Muscle layer of duodenum (tissue), 2 donors: ENCODE measurements around the gene RELA.
"Not testable (repeated sequence)": the region's sequence is repeated elsewhere in the genome, so short reads cannot be mapped to it uniquely, and the experiment has no call there.

Experiments
- H3K27ac ChIP-seq: one replicate; pipeline ENCODE4 v1.7.0; 2013; ENCODE audit warnings: mild to moderate bottlenecking, low read length
- H3K27me3 ChIP-seq: one replicate; pipeline ENCODE4 v1.7.0; 2013; ENCODE audit warnings: low read depth, mild to moderate bottlenecking, control low read depth, low read length
- H3K36me3 ChIP-seq, 2 donors: one replicate each; pipeline ENCODE4 v1.7.0; 2013; ENCODE audit warnings: low read length in 2 of 2, control low read depth in 1 of 2, mild to moderate bottlenecking in 1 of 2; ENCODE audit not compliant: insufficient read depth in 2 of 2, control insufficient read depth in 1 of 2
- H3K4me1 ChIP-seq, 2 donors: one replicate each; pipeline ENCODE4 v1.7.0; 2013; ENCODE audit warnings: low read length in 2 of 2, mild to moderate bottlenecking in 2 of 2, control low read depth in 1 of 2, moderate library complexity in 1 of 2; ENCODE audit not compliant: insufficient read depth in 2 of 2, control insufficient read depth in 1 of 2
- H3K4me3 ChIP-seq, 2 donors: one replicate each; pipeline ENCODE4 v1.7.0; 2013; ENCODE audit warnings: low read length in 2 of 2, low read depth in 1 of 2, mild to moderate bottlenecking in 1 of 2
- H3K9me3 ChIP-seq, 2 donors: one replicate each; pipeline ENCODE4 v1.7.0; 2013; ENCODE audit warnings: low read length in 2 of 2, control low read depth in 1 of 2, mild to moderate bottlenecking in 1 of 2; ENCODE audit not compliant: control insufficient read depth in 1 of 2
- donor health status: healthy.

Gene RELA

GRCh38 chr11:65662799-65663638, at the start of gene RELA:
RELA (minus strand) TSS chr11:65662916; CDS start chr11:65662832, 84 bp downstream.
- H3K4me1 ChIP-seq = peaks cover 9 to 15% of the 10 kb centered on the region in 2 donors
- no peaks in the 10 kb centered on the region for H3K9me3 ChIP-seq
- no peaks in the 10 kb centered on the region for H3K27me3 ChIP-seq
- peak within 1 kb of the TSS; percentile 86 to 99 for H3K4me3 ChIP-seq
- peaks cover 29 to 36% of the 10 kb centered on the region in 2 donors for H3K36me3 ChIP-seq
- H3K27ac ChIP-seq = peak within 1 kb of the TSS; percentile 98

- peaks cover 0 to 14% of the 10 kb centered on the region in 2 donors for H3K4me1 ChIP-seq
- H3K27ac ChIP-seq = peak within 1 kb of the TSS; percentile 95
- peak within 1 kb of the TSS; percentile 67 to 84 for H3K4me3 ChIP-seq
These were observed 49.3 kb upstream of the RELA start, which contains the start of gene KAT5 for GRCh38 chr11:65711785-65712632. KAT5 (plus strand) TSS chr11:65712252; CDS start chr11:65712268, 16 bp downstream.

GRCh38 chr11:65710421-65710820, 47.7 kb upstream of the RELA start:
- H3K4me1 ChIP-seq = peaks cover 0 to 18% of the 10 kb centered on the region in 2 donors
- H3K4me3 ChIP-seq = no peak overlapping the region
- peaks cover 17 to 27% of the 10 kb centered on the region in 2 donors for H3K36me3 ChIP-seq
- H3K9me3 ChIP-seq = no peaks in the 10 kb centered on the region
- no peaks in the 10 kb centered on the region for H3K27me3 ChIP-seq
- no peak overlapping the region for H3K27ac ChIP-seq

More at GRCh38 chr11:65711785-65712632, 49.3 kb upstream of the RELA start, which contains the start of gene KAT5:
- peaks cover 30 to 41% of the 10 kb centered on the region in 2 donors for H3K36me3 ChIP-seq
- H3K9me3 ChIP-seq = no peaks in the 10 kb centered on the region
- H3K27me3 ChIP-seq = no peaks in the 10 kb centered on the region

GRCh38 chr11:65709661-65710060, 46.9 kb upstream of the RELA start:
- Histone ChIP-seq H3K4me3 (no peak overlapping the region), H3K9me3 (no peaks in the 10 kb centered on the region), H3K27ac (no peak overlapping the region), H3K36me3 (peaks cover 10 to 21% of the 10 kb centered on the region in 2 donors), H3K4me1 (peaks cover 0 to 18% of the 10 kb centered on the region in 2 donors), H3K27me3 (no peaks in the 10 kb centered on the region)

- H3K36me3 ChIP-seq = peaks cover 2 to 9% of the 10 kb centered on the region in 2 donors
- no peaks in the 10 kb centered on the region for H3K9me3 ChIP-seq
- H3K27ac ChIP-seq = no peak overlapping the region
- no peaks in the 10 kb centered on the region for H3K27me3 ChIP-seq
- peaks cover 0 to 18% of the 10 kb centered on the region in 2 donors for H3K4me1 ChIP-seq
- no peak overlapping the region for H3K4me3 ChIP-seq
These were observed 45.7 kb upstream of the RELA start for GRCh38 chr11:65708451-65708850.

- H3K9me3 ChIP-seq, H3K36me3 ChIP-seq, H3K27me3 ChIP-seq, H3K4me1 ChIP-seq, H3K4me3 ChIP-seq, H3K27ac ChIP-seq: not testable (repeated sequence)
These were observed 44.3 kb upstream of the RELA start for GRCh38 chr11:65707002-65707401.

- H3K4me1 ChIP-seq, H3K27ac ChIP-seq: not testable (repeated sequence)
These were observed 43.6 kb upstream of the RELA start for GRCh38 chr11:65706303-65706763.

GRCh38 chr11:65703846-65704245, 41.1 kb upstream of the RELA start:
- Histone ChIP-seq H3K36me3 (no peaks in the 10 kb centered on the region), H3K27me3 (no peaks in the 10 kb centered on the region), H3K9me3 (no peaks in the 10 kb centered on the region), H3K27ac (no peak overlapping the region), H3K4me1 (peaks cover 0 to 5% of the 10 kb centered on the region in 2 donors), H3K4me3 (no peak overlapping the region)

More at GRCh38 chr11:65706303-65706763, 43.6 kb upstream of the RELA start:
- H3K9me3 ChIP-seq, H3K4me3 ChIP-seq, H3K36me3 ChIP-seq, H3K27me3 ChIP-seq: not testable (repeated sequence)

GRCh38 chr11:65701686-65702085, 39.0 kb upstream of the RELA start:
- no peaks in the 10 kb centered on the region for H3K36me3 ChIP-seq
- no peak overlapping the region for H3K4me3 ChIP-seq
- H3K27me3 ChIP-seq = no peaks in the 10 kb centered on the region
- peaks cover 0 to 5% of the 10 kb centered on the region in 2 donors for H3K4me1 ChIP-seq
- H3K27ac ChIP-seq = no peak overlapping the region
- no peaks in the 10 kb centered on the region for H3K9me3 ChIP-seq

GRCh38 chr11:65700399-65700798, 37.7 kb upstream of the RELA start:
- Histone ChIP-seq H3K4me1 (peaks cover 0 to 9% of the 10 kb centered on the region in 2 donors), H3K9me3 (no peaks in the 10 kb centered on the region), H3K27ac (no peak overlapping the region), H3K27me3 (no peaks in the 10 kb centered on the region), H3K36me3 (no peaks in the 10 kb centered on the region), H3K4me3 (no peak overlapping the region)

- Histone ChIP-seq H3K4me3 (no peak overlapping the region), H3K36me3 (no peaks in the 10 kb centered on the region), H3K4me1 (peaks cover 0 to 10% of the 10 kb centered on the region in 2 donors), H3K9me3 (no peaks in the 10 kb centered on the region), H3K27ac (no peak overlapping the region), H3K27me3 (no peaks in the 10 kb centered on the region)
These were observed 36.6 kb upstream of the RELA start for GRCh38 chr11:65699306-65699705.
